ENCODE data around the gene TBCCD1.

The TBCCD1 gene

GRCh38 chr3:186564586-186564985 lies 2.6 kb downstream of the TBCCD1 start:
- H3K36me3 ChIP-seq (ENCODE audit: control insufficient read depth in 5 of 5, insufficient read depth in 5 of 5, low read length in 5 of 5) = peaks cover 0 to 14% (median 5%) of the 10 kb centered on the region in 5 donors
- no peaks in the 10 kb centered on the region for H3K9me3 ChIP-seq (ENCODE audit: control insufficient read depth in 5 of 5, low read length in 5 of 5)
- H3K9ac ChIP-seq (ENCODE audit: low read length in 5 of 5) = no peak overlapping the region
- no peak overlapping the region for H3K27ac ChIP-seq (ENCODE audit: low read depth, low read length)
- H3K27me3 ChIP-seq (ENCODE audit: control insufficient read depth in 5 of 5, insufficient read depth in 4 of 5, low read length in 5 of 5) = no peaks in the 10 kb centered on the region
- no peak overlapping the region for H3K4me3 ChIP-seq (ENCODE audit: low read depth in 1 of 5, low read length in 5 of 5)
- H3K4me1 ChIP-seq (ENCODE audit: control insufficient read depth in 5 of 5, insufficient read depth in 5 of 5, low read length in 5 of 5) = peaks cover 3 to 24% (median 20%) of the 10 kb centered on the region in 5 donors

DNA sequence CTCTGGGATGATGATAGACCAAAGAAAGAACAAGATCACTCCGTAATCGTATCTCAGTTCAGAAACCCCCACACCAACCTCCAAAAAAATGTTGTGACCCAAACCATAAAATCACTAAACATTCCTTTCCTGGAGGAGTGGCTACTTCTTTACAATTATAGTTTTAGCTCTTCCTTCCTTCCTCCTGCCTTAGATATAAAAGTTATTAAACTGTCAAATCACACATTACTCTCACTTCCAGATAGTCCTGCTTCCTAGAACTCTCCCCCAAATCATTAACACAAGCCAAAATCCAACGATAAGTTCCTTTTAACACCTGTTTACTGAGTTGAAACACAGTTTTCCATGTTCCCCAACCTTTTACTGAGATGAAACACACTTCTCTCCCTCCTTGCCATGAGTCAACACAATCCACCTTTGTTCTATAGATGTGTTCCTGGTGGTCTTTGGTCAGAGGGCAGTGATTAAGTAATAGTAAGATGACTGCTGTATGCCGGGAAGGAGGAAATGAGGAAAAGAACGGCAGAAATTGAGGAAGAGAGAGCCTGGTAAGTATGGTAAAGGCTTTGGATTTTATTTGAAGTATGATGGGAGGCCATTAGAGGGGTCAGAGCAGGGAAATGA lies 14.6 kb downstream of the TBCCD1 start:
- H3K9ac ChIP-seq (ENCODE audit: low read length in 5 of 5) = peak overlapping the region in 1 of 5 donors; percentile 7
- no peak overlapping the region for H3K27ac ChIP-seq (ENCODE audit: low read depth, low read length)
- no peaks in the 10 kb centered on the region for H3K9me3 ChIP-seq (ENCODE audit: control insufficient read depth in 5 of 5, low read length in 5 of 5)
- peaks cover 49 to 88% (median 66%) of the 10 kb centered on the region in 5 donors for H3K36me3 ChIP-seq (ENCODE audit: control insufficient read depth in 5 of 5, insufficient read depth in 5 of 5, low read length in 5 of 5)
- H3K4me1 ChIP-seq (ENCODE audit: control insufficient read depth in 5 of 5, insufficient read depth in 5 of 5, low read length in 5 of 5) = no peaks in the 10 kb centered on the region
- no peak overlapping the region for H3K4me3 ChIP-seq (ENCODE audit: low read depth in 1 of 5, low read length in 5 of 5)
- no peaks in the 10 kb centered on the region for H3K27me3 ChIP-seq (ENCODE audit: control insufficient read depth in 5 of 5, insufficient read depth in 4 of 5, low read length in 5 of 5)

DNA sequence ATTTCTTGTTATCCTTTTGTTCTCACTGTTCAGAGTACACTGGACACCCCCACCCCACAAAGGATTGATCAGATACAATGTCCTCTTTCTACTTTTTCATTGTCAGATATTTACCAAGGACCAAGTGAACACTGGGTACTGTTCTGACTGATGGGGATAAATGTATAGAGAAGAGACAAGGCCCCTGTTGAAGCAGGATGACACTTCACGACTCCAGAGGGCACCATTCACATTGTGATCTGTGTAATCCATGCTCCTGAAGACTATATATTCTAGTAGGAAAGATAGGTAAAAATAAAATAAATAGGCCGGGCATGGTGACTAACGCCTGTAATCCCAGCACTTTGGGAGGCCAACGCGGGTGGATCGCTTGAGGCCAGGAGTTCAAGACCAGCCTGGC lies 15.8 kb downstream of the TBCCD1 start:
- Histone ChIP-seq H3K27me3 (ENCODE audit: control insufficient read depth in 5 of 5, insufficient read depth in 4 of 5, low read length in 5 of 5) (no peaks in the 10 kb centered on the region), H3K36me3 (ENCODE audit: control insufficient read depth in 5 of 5, insufficient read depth in 5 of 5, low read length in 5 of 5) (peaks cover 38 to 79% (median 56%) of the 10 kb centered on the region in 5 donors), H3K4me3 (ENCODE audit: low read depth in 1 of 5, low read length in 5 of 5) (no peak overlapping the region), H3K9me3 (ENCODE audit: control insufficient read depth in 5 of 5, low read length in 5 of 5) (no peaks in the 10 kb centered on the region), H3K9ac (ENCODE audit: low read length in 5 of 5) (no peak overlapping the region), H3K4me1 (ENCODE audit: control insufficient read depth in 5 of 5, insufficient read depth in 5 of 5, low read length in 5 of 5) (no peaks in the 10 kb centered on the region), H3K27ac (ENCODE audit: low read depth, low read length) (no peak overlapping the region)

GRCh38 chr3:186549497-186549896 lies 17.6 kb downstream of the TBCCD1 start:
- Histone ChIP-seq H3K27ac (ENCODE audit: low read depth, low read length) (no peak overlapping the region), H3K27me3 (ENCODE audit: control insufficient read depth in 5 of 5, insufficient read depth in 4 of 5, low read length in 5 of 5) (no peaks in the 10 kb centered on the region), H3K36me3 (ENCODE audit: control insufficient read depth in 5 of 5, insufficient read depth in 5 of 5, low read length in 5 of 5) (peaks cover 35 to 64% (median 45%) of the 10 kb centered on the region in 5 donors)

GRCh38 chr3:186544281-186544680 lies 22.9 kb downstream of the TBCCD1 start, which contains the start of gene CRYGS:
Gene CRYGS (minus strand): TSS chr3:186544380. CDS start chr3:186544326, 54 bp downstream.
- H3K4me3 ChIP-seq (ENCODE audit: low read depth in 1 of 5, low read length in 5 of 5) = no peak within 1 kb of the TSS

More at GRCh38 chr3:186549497-186549896, 17.6 kb downstream of the TBCCD1 start:
- Histone ChIP-seq H3K9me3 (ENCODE audit: control insufficient read depth in 5 of 5, low read length in 5 of 5) (no peaks in the 10 kb centered on the region), H3K4me1 (ENCODE audit: control insufficient read depth in 5 of 5, insufficient read depth in 5 of 5, low read length in 5 of 5) (no peaks in the 10 kb centered on the region), H3K9ac (ENCODE audit: low read length in 5 of 5) (no peak overlapping the region), H3K4me3 (ENCODE audit: low read depth in 1 of 5, low read length in 5 of 5) (no peak overlapping the region)

DNA sequence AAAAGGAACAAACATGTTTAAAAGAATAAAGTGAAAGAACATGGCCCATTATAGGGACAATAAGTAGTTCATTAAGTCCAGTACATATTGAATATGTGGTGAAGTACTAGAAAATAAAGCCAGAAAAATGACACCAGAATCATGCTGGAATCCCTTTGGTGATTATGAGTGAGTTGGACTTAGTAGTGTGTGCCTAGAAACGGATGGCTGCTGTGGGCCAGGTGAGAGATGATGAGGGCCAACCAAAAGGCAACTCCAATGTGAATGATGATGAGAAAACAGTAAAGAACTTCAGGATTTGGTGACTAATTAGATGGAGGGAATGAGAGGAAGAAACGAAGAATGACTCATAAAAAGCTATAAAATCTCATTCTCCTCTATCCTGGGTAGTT lies 26.3 kb downstream of the TBCCD1 start:
- H3K27ac ChIP-seq (ENCODE audit: low read depth, low read length) = no peak overlapping the region
- H3K27me3 ChIP-seq (ENCODE audit: control insufficient read depth in 5 of 5, insufficient read depth in 4 of 5, low read length in 5 of 5) = no peaks in the 10 kb centered on the region

More at GRCh38 chr3:186544281-186544680, 22.9 kb downstream of the TBCCD1 start, which contains the start of gene CRYGS:
- Histone ChIP-seq H3K9me3 (ENCODE audit: control insufficient read depth in 5 of 5, low read length in 5 of 5) (no peaks in the 10 kb centered on the region), H3K4me1 (ENCODE audit: control insufficient read depth in 5 of 5, insufficient read depth in 5 of 5, low read length in 5 of 5) (peaks cover 0 to 5% (median 2%) of the 10 kb centered on the region in 5 donors), H3K27ac (ENCODE audit: low read depth, low read length) (no peak within 1 kb of the TSS), H3K36me3 (ENCODE audit: control insufficient read depth in 5 of 5, insufficient read depth in 5 of 5, low read length in 5 of 5) (peaks cover 7 to 25% (median 13%) of the 10 kb centered on the region in 5 donors), H3K9ac (ENCODE audit: low read length in 5 of 5) (no peak within 1 kb of the TSS), H3K27me3 (ENCODE audit: control insufficient read depth in 5 of 5, insufficient read depth in 4 of 5, low read length in 5 of 5) (no peaks in the 10 kb centered on the region)

DNA sequence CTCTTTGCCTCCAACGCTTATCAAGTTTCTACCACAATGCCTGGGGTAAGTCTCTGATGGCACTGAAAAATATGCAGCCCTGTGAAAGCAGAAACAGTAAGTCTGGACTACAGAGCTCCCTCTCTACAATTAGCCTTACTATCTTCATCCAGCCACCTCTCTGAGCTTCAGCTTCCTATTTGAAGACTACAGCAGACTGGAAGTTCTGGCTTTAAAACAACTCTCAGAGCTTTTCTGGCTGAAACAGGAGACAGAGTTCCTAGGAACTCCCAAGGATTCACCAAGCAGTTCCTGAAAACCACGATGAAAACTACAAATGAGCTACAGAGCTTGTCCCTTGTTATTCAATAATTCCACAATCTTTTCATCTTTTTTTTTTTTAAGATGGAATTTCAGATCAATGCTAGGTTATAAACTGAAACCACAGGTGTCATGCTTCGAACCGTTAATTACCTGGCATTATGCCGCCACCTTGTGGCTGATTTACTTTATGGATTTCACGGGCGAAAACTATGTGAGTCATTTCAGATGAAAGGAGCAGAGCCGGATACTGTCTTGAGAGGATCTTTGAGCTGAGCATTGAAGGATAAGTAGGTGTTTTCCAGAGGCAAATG lies 26.8 kb downstream of the TBCCD1 start:
- no peaks in the 10 kb centered on the region for H3K9me3 ChIP-seq (ENCODE audit: control insufficient read depth in 5 of 5, low read length in 5 of 5)
- H3K4me3 ChIP-seq (ENCODE audit: low read depth in 1 of 5, low read length in 5 of 5) = peak overlapping the region in 1 of 5 donors; percentile 20
- no peak overlapping the region for H3K9ac ChIP-seq (ENCODE audit: low read length in 5 of 5)
- H3K27ac ChIP-seq (ENCODE audit: low read depth, low read length) = no peak overlapping the region
- no peaks in the 10 kb centered on the region for H3K27me3 ChIP-seq (ENCODE audit: control insufficient read depth in 5 of 5, insufficient read depth in 4 of 5, low read length in 5 of 5)
- peaks cover 5 to 21% (median 10%) of the 10 kb centered on the region in 5 donors for H3K36me3 ChIP-seq (ENCODE audit: control insufficient read depth in 5 of 5, insufficient read depth in 5 of 5, low read length in 5 of 5)
- peaks cover 0 to 12% (median 2%) of the 10 kb centered on the region in 5 donors for H3K4me1 ChIP-seq (ENCODE audit: control insufficient read depth in 5 of 5, insufficient read depth in 5 of 5, low read length in 5 of 5)

More for the DNA sequence above, 26.3 kb downstream of the TBCCD1 start:
- H3K4me3 ChIP-seq (ENCODE audit: low read depth in 1 of 5, low read length in 5 of 5) = no peak overlapping the region
- H3K4me1 ChIP-seq (ENCODE audit: control insufficient read depth in 5 of 5, insufficient read depth in 5 of 5, low read length in 5 of 5) = peaks cover 0 to 12% (median 2%) of the 10 kb centered on the region in 5 donors
- no peak overlapping the region for H3K9ac ChIP-seq (ENCODE audit: low read length in 5 of 5)
- H3K9me3 ChIP-seq (ENCODE audit: control insufficient read depth in 5 of 5, low read length in 5 of 5) = no peaks in the 10 kb centered on the region
- peaks cover 5 to 21% (median 10%) of the 10 kb centered on the region in 5 donors for H3K36me3 ChIP-seq (ENCODE audit: control insufficient read depth in 5 of 5, insufficient read depth in 5 of 5, low read length in 5 of 5)

- H3K9me3 ChIP-seq (ENCODE audit: control insufficient read depth in 5 of 5, low read length in 5 of 5) = no peaks in the 10 kb centered on the region
- no peak overlapping the region for H3K4me3 ChIP-seq (ENCODE audit: low read depth in 1 of 5, low read length in 5 of 5)
- no peak overlapping the region for H3K9ac ChIP-seq (ENCODE audit: low read length in 5 of 5)
- peaks cover 0 to 12% (median 6%) of the 10 kb centered on the region in 5 donors for H3K36me3 ChIP-seq (ENCODE audit: control insufficient read depth in 5 of 5, insufficient read depth in 5 of 5, low read length in 5 of 5)
- H3K4me1 ChIP-seq (ENCODE audit: control insufficient read depth in 5 of 5, insufficient read depth in 5 of 5, low read length in 5 of 5) = peaks cover 0 to 12% (median 2%) of the 10 kb centered on the region in 5 donors
- H3K27me3 ChIP-seq (ENCODE audit: control insufficient read depth in 5 of 5, insufficient read depth in 4 of 5, low read length in 5 of 5) = no peaks in the 10 kb centered on the region
- no peak overlapping the region for H3K27ac ChIP-seq (ENCODE audit: low read depth, low read length)
Observed at GRCh38 chr3:186538779-186539178, 28.4 kb downstream of the TBCCD1 start.

GRCh38 chr3:186536883-186537844 lies 30.0 kb downstream of the TBCCD1 start:
- Histone ChIP-seq H3K4me1 (ENCODE audit: control insufficient read depth in 5 of 5, insufficient read depth in 5 of 5, low read length in 5 of 5) (peaks cover 0 to 12% (median 2%) of the 10 kb centered on the region in 5 donors), H3K9me3 (ENCODE audit: control insufficient read depth in 5 of 5, low read length in 5 of 5) (no peaks in the 10 kb centered on the region), H3K9ac (ENCODE audit: low read length in 5 of 5) (no peak overlapping the region), H3K27me3 (ENCODE audit: control insufficient read depth in 5 of 5, insufficient read depth in 4 of 5, low read length in 5 of 5) (no peaks in the 10 kb centered on the region), H3K27ac (ENCODE audit: low read depth, low read length) (no peak overlapping the region), H3K4me3 (ENCODE audit: low read depth in 1 of 5, low read length in 5 of 5) (no peak overlapping the region), H3K36me3 (ENCODE audit: control insufficient read depth in 5 of 5, insufficient read depth in 5 of 5, low read length in 5 of 5) (peaks cover 0 to 9% (median 6%) of the 10 kb centered on the region in 5 donors)

Measured in subcutaneous abdominal adipose tissue (tissue), 5 donors.